Activated naive CD4-positive, alpha-beta T cell treated with anti-CD3 and anti-CD28 coated beads, Interleukin-2, amount 50 U/mL, for 72 hours (primary cell): Measurements from ENCODE around the gene PKHD1. TPM values are rescaled to one million over a fixed set of nuclear protein-coding genes. Genes with fewer than 3 reads are reported as not detected.

Experiments
- ATAC-seq, 2 donors: fragments of 150-1000 bp; cut with Tn5 transposase; 2 replicates each; pipeline ENCODE4 v1.10.0; 2021; ENCODE audit warnings: mild to moderate bottlenecking in 2 of 2, moderate library complexity in 2 of 2
- DNase-seq, 2 donors: peaks; one replicate each; pipeline ENCODE4 v3.0.0; 2021 to 2022; ENCODE audit warnings: low spot score in 2 of 2
- H3K27ac Mint-ChIP-seq, 2 donors: one replicate each; pipeline ENCODE4 v1.8.0; 2022; ENCODE audit warnings: mild to moderate bottlenecking in 2 of 2, mixed read lengths in 2 of 2
- H3K36me3 Mint-ChIP-seq, 2 donors: one replicate each; pipeline ENCODE4 v1.8.0; 2022; ENCODE audit warnings: mixed read lengths in 2 of 2
- H3K9me3 Mint-ChIP-seq, 2 donors: one replicate each; pipeline ENCODE4 v1.8.0; 2022; ENCODE audit warnings: mixed read lengths in 2 of 2
- total RNA-seq, 2 donors: library from RNA; stranded (reverse); gene quantifications; one replicate each; pipeline ENCODE4 v1.2.3, GENCODE V29; 2022

The PKHD1 gene
- total RNA-seq, 2 donors from 2014 or later = not detected

- ATAC-seq = no peak
- Mint-ChIP-seq H3K27ac (no peak overlapping the region), H3K9me3 (peaks cover 0 to 4% of the 10 kb centered on the region in 2 donors), H3K36me3 (no peaks in the 10 kb centered on the region)
- DNase-seq = no peak
These were observed 402.8 kb downstream of the PKHD1 start for GRCh38 chr6:51684603-51685002.

GRCh38 chr6:51684038-51684437 is 403.4 kb downstream of the PKHD1 start:
- Mint-ChIP-seq H3K27ac (no peak overlapping the region), H3K36me3 (no peaks in the 10 kb centered on the region), H3K9me3 (peaks cover 0 to 4% of the 10 kb centered on the region in 2 donors)
- ATAC-seq (no peak), DNase-seq (no peak)

GRCh38 chr6:51678905-51679620 is 408.4 kb downstream of the PKHD1 start:
- no peak overlapping the region for H3K27ac Mint-ChIP-seq
- ATAC-seq = no peak
- H3K36me3 Mint-ChIP-seq = no peaks in the 10 kb centered on the region
- DNase-seq = no peak
- H3K9me3 Mint-ChIP-seq = no peaks in the 10 kb centered on the region

- DNase-seq = no peak
- ATAC-seq = no peak
These were observed 409.1 kb downstream of the PKHD1 start for GRCh38 chr6:51678274-51678673.

GRCh38 chr6:51675922-51676275 is 411.5 kb downstream of the PKHD1 start:
- no peaks in the 10 kb centered on the region for H3K36me3 Mint-ChIP-seq
- DNase-seq = no peak
- no peak overlapping the region for H3K27ac Mint-ChIP-seq
- no peak for ATAC-seq
- H3K9me3 Mint-ChIP-seq = no peaks in the 10 kb centered on the region

More at GRCh38 chr6:51678274-51678673, 409.1 kb downstream of the PKHD1 start:
- no peaks in the 10 kb centered on the region for H3K36me3 Mint-ChIP-seq
- no peak overlapping the region for H3K27ac Mint-ChIP-seq
- no peaks in the 10 kb centered on the region for H3K9me3 Mint-ChIP-seq

- H3K9me3 Mint-ChIP-seq = no peaks in the 10 kb centered on the region
- H3K36me3 Mint-ChIP-seq = no peaks in the 10 kb centered on the region
- ATAC-seq = no peak
- no peak overlapping the region for H3K27ac Mint-ChIP-seq
- no peak for DNase-seq
These were observed 412.1 kb downstream of the PKHD1 start for GRCh38 chr6:51675020-51675921.

- no peak for DNase-seq
- no peak overlapping the region for H3K27ac Mint-ChIP-seq
- peaks cover 0 to 6% of the 10 kb centered on the region in 2 donors for H3K9me3 Mint-ChIP-seq
- no peak for ATAC-seq
- no peaks in the 10 kb centered on the region for H3K36me3 Mint-ChIP-seq
These were observed 423.9 kb downstream of the PKHD1 start for GRCh38 chr6:51663525-51663924.

- no peak overlapping the region for H3K27ac Mint-ChIP-seq
- peaks cover 0 to 4% of the 10 kb centered on the region in 2 donors for H3K9me3 Mint-ChIP-seq
These were observed 426.6 kb downstream of the PKHD1 start for GRCh38 chr6:51660767-51661166.

GRCh38 chr6:51657491-51657890 is 429.9 kb downstream of the PKHD1 start:
- DNase-seq (no peak), ATAC-seq (no peak)
- H3K27ac Mint-ChIP-seq = no peak overlapping the region
- H3K9me3 Mint-ChIP-seq = no peaks in the 10 kb centered on the region
- H3K36me3 Mint-ChIP-seq = no peaks in the 10 kb centered on the region

More at GRCh38 chr6:51660767-51661166, 426.6 kb downstream of the PKHD1 start:
- ATAC-seq (no peak), DNase-seq (no peak)
- no peaks in the 10 kb centered on the region for H3K36me3 Mint-ChIP-seq

GRCh38 chr6:51655517-51655916 is 431.9 kb downstream of the PKHD1 start:
- ATAC-seq (no peak), DNase-seq (no peak)
- H3K27ac Mint-ChIP-seq = no peak overlapping the region
- no peaks in the 10 kb centered on the region for H3K9me3 Mint-ChIP-seq
- H3K36me3 Mint-ChIP-seq = no peaks in the 10 kb centered on the region

GRCh38 chr6:51654647-51655046 is 432.8 kb downstream of the PKHD1 start:
- Mint-ChIP-seq H3K27ac (no peak overlapping the region), H3K9me3 (no peaks in the 10 kb centered on the region)
- no peak for DNase-seq

GRCh38 chr6:51651132-51651817 is 436.1 kb downstream of the PKHD1 start:
- no peak for DNase-seq
- Mint-ChIP-seq H3K9me3 (no peaks in the 10 kb centered on the region), H3K27ac (no peak overlapping the region), H3K36me3 (no peaks in the 10 kb centered on the region)
- no peak for ATAC-seq

More at GRCh38 chr6:51654647-51655046, 432.8 kb downstream of the PKHD1 start:
- no peak for ATAC-seq
- H3K36me3 Mint-ChIP-seq = no peaks in the 10 kb centered on the region

- ATAC-seq (no peak), DNase-seq (no peak)
- H3K27ac Mint-ChIP-seq = no peak overlapping the region
- no peaks in the 10 kb centered on the region for H3K9me3 Mint-ChIP-seq
- H3K36me3 Mint-ChIP-seq = no peaks in the 10 kb centered on the region
These were observed 438.6 kb downstream of the PKHD1 start for GRCh38 chr6:51648774-51649173.

- no peaks in the 10 kb centered on the region for H3K36me3 Mint-ChIP-seq
- DNase-seq = no peak
- no peak for ATAC-seq
- no peak overlapping the region for H3K27ac Mint-ChIP-seq
- no peaks in the 10 kb centered on the region for H3K9me3 Mint-ChIP-seq
These were observed 439.2 kb downstream of the PKHD1 start for GRCh38 chr6:51648236-51648635.

GRCh38 chr6:51644426-51644825 is 443.0 kb downstream of the PKHD1 start:
- H3K27ac Mint-ChIP-seq = no peak overlapping the region
- no peaks in the 10 kb centered on the region for H3K36me3 Mint-ChIP-seq
- DNase-seq (no peak), ATAC-seq (no peak)
- H3K9me3 Mint-ChIP-seq = peaks cover 0 to 8% of the 10 kb centered on the region in 2 donors

GRCh38 chr6:51640021-51640420 is 447.4 kb downstream of the PKHD1 start:
- peaks cover 0 to 12% of the 10 kb centered on the region in 2 donors for H3K9me3 Mint-ChIP-seq
- ATAC-seq (no peak), DNase-seq (no peak)
- H3K36me3 Mint-ChIP-seq = no peaks in the 10 kb centered on the region
- no peak overlapping the region for H3K27ac Mint-ChIP-seq

GRCh38 chr6:51633424-51633823 is 454.0 kb downstream of the PKHD1 start:
- H3K36me3 Mint-ChIP-seq = no peaks in the 10 kb centered on the region
- DNase-seq = no peak
- peaks cover 0 to 3% of the 10 kb centered on the region in 2 donors for H3K9me3 Mint-ChIP-seq
- H3K27ac Mint-ChIP-seq = no peak overlapping the region
- no peak for ATAC-seq
